ENCODE results near the gene RBM43.

RBM43 gene

DNA sequence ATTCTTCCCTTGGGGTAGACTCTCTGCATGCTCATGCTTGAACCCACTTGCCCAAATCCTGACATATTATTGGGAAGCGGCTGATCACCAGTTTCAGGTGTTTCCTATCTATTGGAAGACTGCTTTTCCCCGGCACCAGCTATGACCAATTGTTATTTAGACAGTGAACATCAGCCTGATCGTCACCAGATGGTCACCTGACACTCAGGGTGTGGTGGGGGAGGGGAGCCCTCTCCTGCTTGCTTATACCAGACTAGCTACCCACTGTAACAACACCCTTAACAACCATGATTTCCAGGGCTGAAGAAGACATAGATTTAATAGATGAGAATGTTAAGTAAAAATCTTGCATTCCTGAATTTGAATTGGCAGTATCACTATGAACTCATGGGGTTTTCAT lies 44.3 kb downstream of the RBM43 start:
- no peak for DNase-seq (ENCODE audit: low read depth in 2 of 2)

- no peak for DNase-seq (ENCODE audit: low read depth in 2 of 2)
Measured at GRCh38 chr2:151207100-151207499, 54.6 kb downstream of the RBM43 start.

GRCh38 chr2:151206446-151206968 lies 55.2 kb downstream of the RBM43 start:
- DNase-seq (ENCODE audit: low read depth in 2 of 2) = no peak

DNA sequence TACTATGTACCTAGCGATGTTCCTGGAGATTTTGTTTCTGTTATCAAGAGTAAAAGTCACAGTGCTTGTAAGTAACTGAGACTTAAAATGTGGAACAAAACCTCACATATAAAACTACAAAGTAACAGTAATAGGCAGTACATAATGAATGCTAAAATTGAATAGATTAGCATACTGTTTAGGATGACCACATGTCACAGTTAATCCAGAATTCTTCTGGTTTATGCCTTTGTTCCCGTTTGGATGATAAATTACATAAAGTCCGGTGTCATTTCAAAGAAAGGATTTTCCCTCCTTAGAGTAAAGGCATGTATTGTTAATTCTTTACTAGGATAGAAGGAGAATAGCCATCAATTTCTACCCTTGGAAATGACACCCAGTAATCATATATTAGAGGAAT lies 56.1 kb downstream of the RBM43 start:
- DNase-seq (ENCODE audit: low read depth in 2 of 2) = no peak

- no peak for DNase-seq (ENCODE audit: low read depth in 2 of 2)
Measured at GRCh38 chr2:151204756-151205155, 56.9 kb downstream of the RBM43 start.

DNA sequence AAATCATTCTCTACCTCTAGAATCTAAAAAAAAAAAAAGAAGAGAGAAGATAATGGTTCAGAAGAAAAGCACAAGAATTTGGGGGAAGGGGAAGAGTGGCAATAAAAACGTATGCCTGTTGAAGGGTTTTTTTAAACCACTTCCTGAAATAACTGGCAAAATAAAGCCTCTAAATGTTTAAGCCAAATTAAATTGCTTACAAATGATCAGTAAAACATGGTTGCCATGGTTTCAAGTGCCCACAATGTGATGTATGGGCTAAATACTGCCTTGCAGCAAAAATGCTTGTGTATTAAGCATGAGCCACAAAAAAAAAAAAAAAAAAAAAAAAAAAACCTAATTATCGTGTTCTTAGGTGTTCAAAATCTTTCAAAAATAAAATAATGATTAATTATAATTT lies 60.8 kb downstream of the RBM43 start:
- no peak for DNase-seq (ENCODE audit: low read depth in 2 of 2)

DNA sequence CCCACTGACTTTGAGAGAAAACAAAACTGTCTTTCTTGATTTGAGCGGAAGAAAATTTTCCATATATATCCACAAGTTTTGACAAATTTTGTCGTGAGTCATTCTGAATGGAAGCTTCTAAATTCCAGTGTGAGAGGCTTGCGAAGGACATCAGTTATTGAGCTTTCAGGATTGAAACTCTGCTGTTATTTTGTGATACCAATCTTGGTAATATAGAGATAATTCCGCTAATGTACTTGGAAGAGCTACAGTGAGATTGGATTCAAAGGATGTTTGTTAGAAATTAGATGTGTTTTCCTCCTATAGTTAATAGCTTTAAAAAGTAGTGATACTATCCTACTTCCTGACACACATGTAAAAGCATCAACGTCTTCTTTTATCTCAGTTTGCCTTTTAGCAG lies 61.4 kb downstream of the RBM43 start:
- DNase-seq (ENCODE audit: low read depth in 2 of 2) = no peak

DNA sequence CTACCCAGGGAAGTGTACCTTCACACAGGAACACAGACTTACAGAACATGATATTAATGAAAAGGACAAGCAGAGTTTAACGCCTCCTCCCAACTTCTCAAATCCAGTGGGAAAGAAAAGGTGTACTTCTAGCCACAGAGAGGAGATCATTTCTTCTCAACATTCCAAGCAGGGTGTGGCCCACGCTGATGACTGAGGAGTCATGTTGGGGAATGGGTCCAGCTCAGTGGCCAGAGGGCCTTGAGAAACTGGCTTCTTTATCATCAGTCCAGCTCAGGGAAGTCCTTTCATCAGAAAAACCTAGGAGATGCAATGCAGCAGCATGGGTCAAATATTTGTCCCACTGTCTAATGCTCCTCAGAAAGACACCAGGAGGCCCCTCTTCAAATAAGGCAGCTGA lies 63.0 kb downstream of the RBM43 start:
- no peak for DNase-seq (ENCODE audit: low read depth in 2 of 2)
